Activated T-helper 17 cell treated with anti-CD3 and anti-CD28 coated beads, Interleukin-2, amount 50 U/mL, for 72 hours (primary cell): Measurements from ENCODE around the gene MADD. TPM values are rescaled to one million over a fixed set of nuclear protein-coding genes. Genes with fewer than 3 reads are reported as not detected.

ENCODE experiments used
- ATAC-seq: fragments of 150-1000 bp; cut with Tn5 transposase; replicated peaks from 2 replicates; pipeline ENCODE4 v1.10.0; 2021; ENCODE audit warnings: mild to moderate bottlenecking, moderate library complexity
- H3K27ac Mint-ChIP-seq: one replicate; pipeline ENCODE4 v1.8.0; 2022; ENCODE audit warnings: mixed read lengths
- H3K27me3 Mint-ChIP-seq: one replicate; pipeline ENCODE4 v1.8.0; 2022; ENCODE audit warnings: mixed read lengths
- H3K36me3 Mint-ChIP-seq: one replicate; pipeline ENCODE4 v1.8.0; 2022; ENCODE audit warnings: low read depth, mild to moderate bottlenecking, mixed read lengths
- H3K4me1 Mint-ChIP-seq: one replicate; pipeline ENCODE4 v1.8.0; 2022; ENCODE audit warnings: mixed read lengths
- H3K4me3 Mint-ChIP-seq: one replicate; pipeline ENCODE4 v1.8.0; 2022; ENCODE audit warnings: mild to moderate bottlenecking, mixed read lengths
- H3K9me3 Mint-ChIP-seq: one replicate; pipeline ENCODE4 v1.8.0; 2022; ENCODE audit warnings: mixed read lengths
- total RNA-seq, 2 donors: library from RNA; stranded (reverse); gene quantifications; one replicate each; pipeline ENCODE4 v1.2.3, GENCODE V29; 2022

The MADD gene
- total RNA-seq, 2 donors from 2014 or later = 60.1 to 112 TPM

- Mint-ChIP-seq H3K4me3 (no peak overlapping the region), H3K27me3 (no peaks in the 10 kb centered on the region), H3K4me1 (peaks cover 4% of the 10 kb centered on the region), H3K36me3 (no peaks in the 10 kb centered on the region), H3K27ac (no peak overlapping the region), H3K9me3 (no peaks in the 10 kb centered on the region)
- ATAC-seq = no peak
These were observed 104.7 kb downstream of the MADD start for GRCh38 chr11:47374720-47375019.

- H3K9me3 Mint-ChIP-seq = no peaks in the 10 kb centered on the region
- no peak for ATAC-seq
- H3K36me3 Mint-ChIP-seq = no peaks in the 10 kb centered on the region
- H3K27me3 Mint-ChIP-seq = no peaks in the 10 kb centered on the region
- peaks cover under 1% of the 10 kb centered on the region for H3K4me1 Mint-ChIP-seq
- no peak overlapping the region for H3K4me3 Mint-ChIP-seq
- no peak overlapping the region for H3K27ac Mint-ChIP-seq
These were observed 105.1 kb downstream of the MADD start for GRCh38 chr11:47375020-47375419.

- ATAC-seq = no peak
These were observed 105.7 kb downstream of the MADD start for GRCh38 chr11:47375546-47376085.

GRCh38 chr11:47376107-47376524 is 106.2 kb downstream of the MADD start:
- ATAC-seq = no peak
- H3K9me3 Mint-ChIP-seq = no peaks in the 10 kb centered on the region
- no peaks in the 10 kb centered on the region for H3K4me1 Mint-ChIP-seq
- peak overlapping the region; percentile 2 for H3K27ac Mint-ChIP-seq
- H3K4me3 Mint-ChIP-seq = no peak overlapping the region
- H3K36me3 Mint-ChIP-seq = no peaks in the 10 kb centered on the region
- H3K27me3 Mint-ChIP-seq = no peaks in the 10 kb centered on the region

More at GRCh38 chr11:47375546-47376085, 105.7 kb downstream of the MADD start:
- H3K36me3 Mint-ChIP-seq = no peaks in the 10 kb centered on the region
- no peaks in the 10 kb centered on the region for H3K27me3 Mint-ChIP-seq
- peak overlapping the region; percentile 2 for H3K27ac Mint-ChIP-seq
- no peaks in the 10 kb centered on the region for H3K9me3 Mint-ChIP-seq
- no peak overlapping the region for H3K4me3 Mint-ChIP-seq
- no peaks in the 10 kb centered on the region for H3K4me1 Mint-ChIP-seq

- Mint-ChIP-seq H3K36me3 (no peaks in the 10 kb centered on the region), H3K4me3 (no peak overlapping the region)
- no peak for ATAC-seq
These were observed 106.8 kb downstream of the MADD start for GRCh38 chr11:47376525-47377371.

GRCh38 chr11:47377571-47378009 is 107.7 kb downstream of the MADD start:
- H3K36me3 Mint-ChIP-seq = no peaks in the 10 kb centered on the region
- no peak for ATAC-seq
- no peaks in the 10 kb centered on the region for H3K9me3 Mint-ChIP-seq
- H3K4me1 Mint-ChIP-seq = no peaks in the 10 kb centered on the region
- no peaks in the 10 kb centered on the region for H3K27me3 Mint-ChIP-seq
- peak overlapping the region; percentile 45 for H3K27ac Mint-ChIP-seq
- no peak overlapping the region for H3K4me3 Mint-ChIP-seq

More at GRCh38 chr11:47376525-47377371, 106.8 kb downstream of the MADD start:
- no peaks in the 10 kb centered on the region for H3K4me1 Mint-ChIP-seq
- H3K27me3 Mint-ChIP-seq = no peaks in the 10 kb centered on the region
- H3K9me3 Mint-ChIP-seq = no peaks in the 10 kb centered on the region
- peak overlapping the region; percentile 2 for H3K27ac Mint-ChIP-seq

- H3K9me3 Mint-ChIP-seq = no peaks in the 10 kb centered on the region
- H3K27me3 Mint-ChIP-seq = no peaks in the 10 kb centered on the region
- H3K27ac Mint-ChIP-seq = peak within 1 kb of the TSS; percentile 45
- no peaks in the 10 kb centered on the region for H3K36me3 Mint-ChIP-seq
- H3K4me1 Mint-ChIP-seq = no peaks in the 10 kb centered on the region
- no peak within 1 kb of the TSS for H3K4me3 Mint-ChIP-seq
- no peak for ATAC-seq
These were observed 108.3 kb downstream of the MADD start, which contains the start of gene SPI1 for GRCh38 chr11:47378010-47378835. Gene SPI1, minus strand, starts transcription at chr11:47378547. Its CDS starts 194 bp downstream, at chr11:47378353.

- H3K4me1 Mint-ChIP-seq = no peaks in the 10 kb centered on the region
- ATAC-seq = no peak
- H3K27ac Mint-ChIP-seq = no peak overlapping the region
- H3K36me3 Mint-ChIP-seq = no peaks in the 10 kb centered on the region
- no peaks in the 10 kb centered on the region for H3K27me3 Mint-ChIP-seq
- H3K4me3 Mint-ChIP-seq = no peak overlapping the region
- H3K9me3 Mint-ChIP-seq = no peaks in the 10 kb centered on the region
These were observed 108.9 kb downstream of the MADD start for GRCh38 chr11:47378836-47379170.

GRCh38 chr11:47379317-47379716 is 109.4 kb downstream of the MADD start:
- Mint-ChIP-seq H3K4me3 (no peak overlapping the region), H3K9me3 (no peaks in the 10 kb centered on the region)

More at GRCh38 chr11:47379317-47379716, 109.4 kb downstream of the MADD start:
- Mint-ChIP-seq H3K27me3 (no peaks in the 10 kb centered on the region), H3K4me1 (no peaks in the 10 kb centered on the region), H3K27ac (no peak overlapping the region), H3K36me3 (no peaks in the 10 kb centered on the region)
- no peak for ATAC-seq

Other genes with a start within 250 kb of the MADD start
- 10 to 100 TPM; 70.0 to 96.9 TPM for gene ARFGAP2, start 93.3 kb upstream of the MADD start, total RNA-seq
- 1 to 10 TPM; 3.2 to 3.5 TPM for gene PACSIN3, start 83.7 kb upstream of the MADD start, total RNA-seq
- gene DDB2, start 55.2 kb upstream of the MADD start, total RNA-seq = 100 to 1,000 TPM; 202 to 335 TPM
- 10 to 100 TPM; 11.1 to 14.8 TPM for gene ACP2, start 21.3 kb upstream of the MADD start, total RNA-seq
- 10 to 100 TPM in 1 of 2 donors, 1 to 10 TPM in 1; 7.5 to 12.4 TPM for gene NR1H3, start 12.1 kb upstream of the MADD start, total RNA-seq
- not detected for gene MYBPC3, start 82.6 kb downstream of the MADD start, total RNA-seq
- gene SPI1, start 108.4 kb downstream of the MADD start, total RNA-seq = under 1 TPM in 1 of 2 donors, not detected in 1; 0.21 TPM
- 10 to 100 TPM; 16.1 to 17.5 TPM for gene SLC39A13, start 138.5 kb downstream of the MADD start, total RNA-seq
- 100 to 1,000 TPM; 109 to 174 TPM for gene PSMC3, start 156.3 kb downstream of the MADD start, total RNA-seq
- gene RAPSN, start 179.0 kb downstream of the MADD start, total RNA-seq = 1 to 10 TPM; 1.1 to 1.7 TPM